GM12892 (cell line): ENCODE measurements around the gene IQCE.

Experiments used
- POLR2A ChIP-seq: IDR thresholded peaks from 2 replicates; pipeline ENCODE4 v1.6.1; 2011; ENCODE audit warnings: low read depth, low read length, control low read depth
- POLR2AphosphoS5 ChIP-seq: IDR thresholded peaks from 2 replicates; pipeline ENCODE4 v1.6.1; 2011; ENCODE audit warnings: low read depth, low read length, control low read depth

GRCh38 chr7:2637505-2638223, 78.9 kb downstream of the IQCE start:
- no peak for TF ChIP-seq POLR2A
- no peak for TF ChIP-seq POLR2AphosphoS5
